Endothelial cell of umbilical vein (primary cell): ENCODE data around the gene BTAF1.
A peak's percentile ranks its signal among the peaks of the same experiment; 100 is the strongest.

Source experiments
- CTCF ChIP-seq, 2 donors: IDR thresholded peaks; 1 replicate in 1 of 2; 2 replicates in 1 of 2; pipeline ENCODE4 v1.5.1; 2011; ENCODE audit warnings: low read length in 2 of 2, mild to moderate bottlenecking in 2 of 2, moderate library complexity in 2 of 2, control low read depth in 1 of 2, inconsistent platforms in 1 of 2, low read depth in 1 of 2; ENCODE audit not compliant: insufficient read depth in 1 of 2; ENCODE audit errors: extremely low read depth in 1 of 2
- EZH2 ChIP-seq: IDR thresholded peaks from 2 replicates; pipeline ENCODE4 v1.6.1; 2012; ENCODE audit warnings: borderline replicate concordance, low read depth, mild to moderate bottlenecking, moderate library complexity, low read length, inconsistent platforms; ENCODE audit not compliant: severe bottlenecking
- GATA2 ChIP-seq: IDR thresholded peaks from 2 replicates; pipeline ENCODE4 v1.7.0; 2011; ENCODE audit warnings: low read depth, mild to moderate bottlenecking, moderate library complexity, mixed read lengths, low read length; ENCODE audit not compliant: insufficient read length, insufficient read depth
- JUN ChIP-seq: IDR thresholded peaks from 2 replicates; pipeline ENCODE4 v1.6.1; 2011; ENCODE audit warnings: borderline replicate concordance, low read depth; ENCODE audit not compliant: insufficient read length, insufficient read depth
- MAX ChIP-seq: IDR thresholded peaks from 2 replicates; pipeline ENCODE4 v1.6.1; 2011; ENCODE audit not compliant: insufficient read depth, insufficient read length
- MYC ChIP-seq: IDR thresholded peaks from one replicate; pipeline ENCODE4 v1.6.1; 2011; ENCODE audit warnings: mild to moderate bottlenecking, low read depth, low read length
- POLR2A ChIP-seq: IDR thresholded peaks from 2 replicates; pipeline ENCODE4 v1.6.1; 2012; ENCODE audit warnings: low read depth, mild to moderate bottlenecking, control low read depth, low read length
- POLR2AphosphoS5 ChIP-seq: IDR thresholded peaks from 2 replicates; pipeline ENCODE4 v1.6.1; 2012; ENCODE audit warnings: low read depth, mild to moderate bottlenecking, control low read depth, low read length, moderate library complexity; ENCODE audit not compliant: insufficient read depth

GRCh38 chr10:91901784-91902677, 21.5 kb upstream of the BTAF1 start:
- TF ChIP-seq EZH2 (no peak), POLR2A (no peak), CTCF (IDR thresholded peaks at IDR 0.05; ENCODE audit: extremely low read depth in 1 of 2, insufficient read depth in 1 of 2, low read depth in 1 of 2, low read length in 2 of 2) (no peak), POLR2AphosphoS5 (peak; percentile 66), GATA2 (peak; percentile 57), JUN (peak; percentile 100), MYC (no peak), MAX (no peak)
